Neuron (in vitro differentiated cells): Measurements from ENCODE around the gene CHAT.

Experiments used
- H2AFZ ChIP-seq: one replicate; pipeline ENCODE4 v1.6.1; 2013; ENCODE audit warnings: low read depth, mild to moderate bottlenecking, inconsistent platforms, low read length, moderate library complexity
- H3K27me3 ChIP-seq: one replicate; pipeline ENCODE4 v1.6.1; 2013; ENCODE audit warnings: low read length; ENCODE audit not compliant: insufficient read depth
- H3K36me3 ChIP-seq: one replicate; pipeline ENCODE4 v1.6.1; 2013; ENCODE audit warnings: low read length; ENCODE audit not compliant: insufficient read depth
- H3K4me1 ChIP-seq: one replicate; pipeline ENCODE4 v1.6.1; 2013; ENCODE audit warnings: low read length; ENCODE audit not compliant: insufficient read depth
- H3K4me3 ChIP-seq: 2 replicates; pipeline ENCODE4 v1.5.1; 2013; ENCODE audit warnings: mild to moderate bottlenecking, low read length, moderate library complexity
- H3K9me3 ChIP-seq: one replicate; pipeline ENCODE4 v1.6.1; 2013; ENCODE audit warnings: low read length

The CHAT gene

DNA sequence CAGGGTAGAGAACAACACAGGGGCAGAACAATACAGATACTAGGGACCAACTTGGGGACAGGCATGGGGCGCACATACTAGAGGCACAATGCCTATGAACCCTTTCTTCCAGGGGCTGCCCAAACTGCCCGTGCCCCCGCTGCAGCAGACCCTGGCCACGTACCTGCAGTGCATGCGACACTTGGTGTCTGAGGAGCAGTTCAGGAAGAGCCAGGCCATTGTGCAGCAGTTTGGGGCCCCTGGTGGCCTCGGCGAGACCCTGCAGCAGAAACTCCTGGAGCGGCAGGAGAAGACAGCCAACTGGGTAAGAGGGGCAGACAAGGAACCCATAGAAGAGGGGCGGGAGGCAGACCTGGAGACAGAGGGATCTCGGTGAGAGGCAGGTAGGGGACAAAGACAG, 5.8 kb downstream of the CHAT start:
- no peak overlapping the region for H2AFZ ChIP-seq
- no peaks in the 10 kb centered on the region for H3K4me1 ChIP-seq
- no peak overlapping the region for H3K4me3 ChIP-seq
- no peaks in the 10 kb centered on the region for H3K36me3 ChIP-seq
- no peaks in the 10 kb centered on the region for H3K9me3 ChIP-seq
- H3K27me3 ChIP-seq = peaks cover 53% of the 10 kb centered on the region

DNA sequence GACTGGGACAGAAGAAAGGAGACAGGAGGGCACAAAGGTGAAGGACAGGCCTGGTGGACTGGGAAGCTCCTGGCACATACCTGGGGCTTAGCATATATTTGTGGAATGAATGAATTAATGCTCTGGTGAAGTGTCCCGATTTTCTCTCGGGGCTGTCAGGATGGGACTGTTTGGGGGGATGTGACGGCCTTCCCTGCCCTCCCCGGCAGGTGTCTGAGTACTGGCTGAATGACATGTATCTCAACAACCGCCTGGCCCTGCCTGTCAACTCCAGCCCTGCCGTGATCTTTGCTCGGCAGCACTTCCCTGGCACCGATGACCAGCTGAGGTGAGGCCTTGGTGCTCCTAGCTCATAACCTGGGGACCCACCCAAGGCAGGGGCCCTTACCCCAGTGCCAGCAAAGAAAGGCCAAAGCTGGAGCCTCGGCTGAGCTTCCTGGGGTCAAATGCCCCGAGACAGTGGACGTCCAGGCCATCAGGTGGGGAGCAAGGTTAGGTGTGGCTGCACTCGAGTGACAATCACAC, 6.5 kb downstream of the CHAT start:
- H3K27me3 ChIP-seq = peaks cover 46% of the 10 kb centered on the region
- no peaks in the 10 kb centered on the region for H3K9me3 ChIP-seq
- no peak overlapping the region for H3K4me3 ChIP-seq
- H3K36me3 ChIP-seq = no peaks in the 10 kb centered on the region
- no peak overlapping the region for H2AFZ ChIP-seq
- H3K4me1 ChIP-seq = no peaks in the 10 kb centered on the region

DNA sequence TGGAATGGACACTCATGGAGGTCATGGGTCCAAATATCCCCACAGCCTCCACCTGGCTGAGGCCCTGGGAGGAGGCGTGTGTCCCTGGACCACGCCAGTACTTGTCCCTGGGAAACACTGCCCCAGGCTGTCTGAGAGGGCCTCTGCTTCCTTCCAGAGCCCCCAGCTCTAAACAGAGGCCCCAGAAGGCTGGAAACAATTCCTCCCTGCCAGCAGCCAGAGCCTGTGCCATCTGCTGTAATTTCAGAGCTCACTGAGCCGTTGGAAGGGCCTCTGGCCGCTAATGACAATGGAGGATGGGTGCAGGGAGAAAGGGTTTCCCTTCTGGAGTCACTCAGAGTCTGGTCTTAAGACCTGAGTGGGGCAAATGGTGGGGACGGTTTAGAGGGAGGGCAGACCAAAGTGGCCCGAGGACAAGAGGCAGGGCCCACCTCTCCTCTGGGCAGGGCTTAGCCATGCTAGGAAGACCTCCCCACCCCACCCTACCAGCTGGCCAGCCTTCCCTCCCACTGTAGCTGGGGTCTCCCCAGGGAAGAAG, 7.1 kb downstream of the CHAT start:
- Histone ChIP-seq H3K27me3 (peaks cover 40% of the 10 kb centered on the region), H3K36me3 (no peaks in the 10 kb centered on the region), H2AFZ (no peak overlapping the region), H3K4me1 (no peaks in the 10 kb centered on the region), H3K9me3 (no peaks in the 10 kb centered on the region), H3K4me3 (no peak overlapping the region)

DNA sequence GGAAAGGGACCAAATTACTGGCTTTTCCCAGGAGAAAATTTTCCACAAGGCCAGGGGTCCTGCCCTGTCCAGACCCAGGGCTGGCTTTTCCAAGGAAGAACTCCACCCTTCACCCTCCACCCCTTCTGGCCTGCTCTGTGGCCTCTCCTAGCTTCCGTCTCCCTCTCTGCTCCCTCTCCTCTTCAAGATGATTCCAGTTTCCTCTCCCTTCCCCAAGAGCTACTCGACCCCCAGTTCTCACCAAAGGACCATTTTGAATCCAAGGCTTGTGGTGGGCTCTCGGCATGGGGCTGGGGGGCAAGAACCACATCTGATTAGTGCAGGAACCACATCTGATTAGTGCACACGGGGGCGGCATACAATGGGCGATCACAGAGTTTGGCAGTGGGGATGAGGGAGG, 7.7 kb downstream of the CHAT start:
- Histone ChIP-seq H3K4me1 (no peaks in the 10 kb centered on the region), H2AFZ (no peak overlapping the region), H3K27me3 (peaks cover 34% of the 10 kb centered on the region), H3K36me3 (no peaks in the 10 kb centered on the region), H3K4me3 (no peak overlapping the region), H3K9me3 (no peaks in the 10 kb centered on the region)

DNA sequence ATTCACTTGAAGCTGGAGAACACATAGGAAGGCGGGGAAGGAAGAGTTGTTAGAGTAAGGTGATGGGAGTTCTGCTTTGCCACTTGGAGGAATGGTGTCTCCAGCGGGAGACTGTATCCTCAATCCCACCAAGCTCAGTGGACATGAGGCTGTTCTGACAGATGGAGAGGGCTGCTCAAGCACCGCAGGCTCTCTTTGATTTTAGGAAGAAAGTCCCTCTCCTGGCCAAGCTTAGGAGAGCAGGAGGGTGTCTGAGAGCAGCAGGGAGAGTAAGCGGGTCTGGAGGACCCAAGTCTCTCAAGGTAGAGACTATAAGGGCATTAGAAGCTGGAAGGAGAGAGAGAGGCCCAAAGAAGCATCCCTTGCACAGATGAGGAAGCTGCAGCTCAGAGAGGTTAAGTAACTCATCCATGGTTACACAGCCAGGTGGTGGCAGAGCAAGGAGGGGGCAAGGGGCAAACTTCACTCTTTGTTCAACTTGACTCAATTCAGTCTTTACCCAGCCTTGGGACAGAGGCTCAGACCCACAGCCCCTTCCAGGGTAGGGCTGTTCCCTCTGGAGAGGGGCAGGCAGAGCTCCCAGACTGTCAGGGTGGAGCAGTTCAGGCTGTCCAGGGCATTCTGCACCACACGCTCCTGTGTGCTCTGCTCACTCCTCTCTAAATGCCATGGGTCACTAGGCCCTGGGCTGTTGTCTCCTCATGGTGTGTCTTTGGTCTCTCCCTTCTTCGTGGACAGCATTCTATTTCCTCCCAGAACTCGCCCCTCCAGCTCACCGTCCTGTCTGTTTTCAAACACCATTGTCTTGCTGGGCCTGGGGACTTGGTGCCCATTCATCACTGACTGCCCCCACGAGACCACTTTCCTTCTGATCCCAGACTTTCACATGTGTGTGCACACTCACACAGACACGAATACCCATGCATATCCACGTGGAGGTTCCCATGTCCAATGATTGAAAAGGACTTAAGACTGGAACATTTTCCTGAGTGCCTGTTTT, 8.9 kb downstream of the CHAT start:
- Histone ChIP-seq H3K4me1 (no peaks in the 10 kb centered on the region), H3K36me3 (no peaks in the 10 kb centered on the region), H3K4me3 (no peak overlapping the region), H3K27me3 (peaks cover 22% of the 10 kb centered on the region), H2AFZ (no peak overlapping the region), H3K9me3 (no peaks in the 10 kb centered on the region)

DNA sequence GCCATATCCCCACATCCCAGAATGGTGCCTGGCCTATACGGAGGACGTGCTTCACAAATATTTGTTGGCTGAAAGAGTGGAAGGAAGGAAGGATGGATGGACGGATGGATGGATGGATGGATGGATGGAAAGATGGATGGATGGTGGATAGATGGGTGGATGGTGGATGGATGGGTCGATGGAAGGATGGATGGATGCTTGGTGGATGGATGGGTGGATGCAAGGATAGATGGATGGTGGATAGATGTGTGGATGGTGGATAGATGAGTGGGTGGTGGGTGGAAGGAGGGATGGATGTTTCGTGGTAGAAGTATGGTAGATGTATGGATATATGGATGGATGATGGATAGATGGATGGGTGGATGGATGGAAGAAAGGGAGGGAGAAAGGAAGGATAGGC, 10.8 kb downstream of the CHAT start:
- no peak overlapping the region for H3K4me3 ChIP-seq
- no peaks in the 10 kb centered on the region for H3K4me1 ChIP-seq
- H3K27me3 ChIP-seq = peaks cover 6% of the 10 kb centered on the region
- H3K36me3 ChIP-seq = no peaks in the 10 kb centered on the region
- no peak overlapping the region for H2AFZ ChIP-seq
- H3K9me3 ChIP-seq = no peaks in the 10 kb centered on the region

DNA sequence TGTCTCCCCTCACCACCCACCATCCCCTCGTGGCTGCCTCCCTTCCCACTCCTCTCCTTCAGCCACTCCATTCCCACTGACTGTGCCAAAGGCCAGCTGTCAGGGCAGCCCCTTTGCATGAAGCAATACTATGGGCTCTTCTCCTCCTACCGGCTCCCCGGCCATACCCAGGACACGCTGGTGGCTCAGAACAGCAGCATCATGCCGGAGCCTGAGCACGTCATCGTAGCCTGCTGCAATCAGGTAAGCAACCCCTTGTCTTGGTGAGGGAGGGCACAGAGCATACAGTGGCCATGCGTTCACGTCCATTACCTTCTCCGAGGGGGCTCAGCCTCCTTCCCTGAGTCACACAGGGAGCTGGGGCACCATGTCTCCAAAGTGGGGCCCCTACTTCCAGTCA, 11.6 kb downstream of the CHAT start:
- no peaks in the 10 kb centered on the region for H3K4me1 ChIP-seq
- H3K27me3 ChIP-seq = peaks cover 2% of the 10 kb centered on the region
- no peak overlapping the region for H3K4me3 ChIP-seq
- no peaks in the 10 kb centered on the region for H3K36me3 ChIP-seq
- H2AFZ ChIP-seq = no peak overlapping the region
- H3K9me3 ChIP-seq = no peaks in the 10 kb centered on the region

DNA sequence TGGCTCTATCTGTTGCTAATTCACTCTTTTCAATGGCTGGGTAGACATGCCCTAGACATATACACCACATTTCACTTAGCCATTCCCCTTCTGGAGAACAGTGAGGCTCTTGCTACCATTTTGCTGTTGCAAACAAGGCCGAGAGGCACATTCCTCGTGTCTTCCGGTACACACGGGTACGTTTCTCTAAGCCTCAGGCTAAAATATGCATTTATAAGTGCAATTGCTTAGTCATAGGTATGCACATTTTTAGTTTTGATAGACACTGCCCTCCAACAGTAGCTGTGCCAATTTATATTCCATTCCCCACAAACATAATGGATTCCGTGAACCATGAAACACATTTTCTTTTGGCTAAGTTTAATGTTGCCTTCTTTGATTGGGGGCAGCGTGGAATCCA, 13.2 kb downstream of the CHAT start:
- Histone ChIP-seq H3K27me3 (peaks cover 8% of the 10 kb centered on the region), H3K36me3 (no peaks in the 10 kb centered on the region), H2AFZ (no peak overlapping the region), H3K4me3 (no peak overlapping the region), H3K9me3 (no peaks in the 10 kb centered on the region), H3K4me1 (no peaks in the 10 kb centered on the region)

DNA sequence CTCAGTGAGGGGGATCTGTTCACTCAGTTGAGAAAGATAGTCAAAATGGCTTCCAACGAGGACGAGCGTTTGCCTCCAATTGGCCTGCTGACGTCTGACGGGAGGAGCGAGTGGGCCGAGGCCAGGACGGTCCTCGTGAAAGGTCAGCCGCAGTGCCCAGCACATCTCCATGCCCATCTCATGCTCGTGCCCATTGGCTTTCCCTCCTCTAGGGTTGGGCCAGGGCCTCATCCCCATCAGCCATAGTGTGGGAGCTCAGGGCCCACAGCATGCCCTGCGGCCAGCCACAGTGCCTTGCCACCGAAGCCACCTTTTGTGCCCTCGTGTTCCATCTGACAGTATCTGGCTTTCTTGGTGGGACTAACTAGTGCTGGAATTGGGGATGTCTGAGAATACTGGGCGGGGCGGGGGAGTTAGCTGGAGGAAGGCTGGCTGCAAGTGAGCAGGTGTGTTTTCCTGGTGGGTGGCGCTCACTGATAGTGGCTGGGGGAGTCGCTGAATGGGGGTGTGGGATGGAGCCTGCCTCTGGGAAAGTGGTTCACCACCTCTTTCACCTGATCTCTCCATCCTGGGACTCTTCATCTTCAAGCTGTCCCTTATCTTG, 13.9 kb downstream of the CHAT start:
- peaks cover 8% of the 10 kb centered on the region for H3K27me3 ChIP-seq
- H3K36me3 ChIP-seq = no peaks in the 10 kb centered on the region
- no peak overlapping the region for H3K4me3 ChIP-seq
- H3K9me3 ChIP-seq = no peaks in the 10 kb centered on the region
- no peaks in the 10 kb centered on the region for H3K4me1 ChIP-seq
- H2AFZ ChIP-seq = no peak overlapping the region

DNA sequence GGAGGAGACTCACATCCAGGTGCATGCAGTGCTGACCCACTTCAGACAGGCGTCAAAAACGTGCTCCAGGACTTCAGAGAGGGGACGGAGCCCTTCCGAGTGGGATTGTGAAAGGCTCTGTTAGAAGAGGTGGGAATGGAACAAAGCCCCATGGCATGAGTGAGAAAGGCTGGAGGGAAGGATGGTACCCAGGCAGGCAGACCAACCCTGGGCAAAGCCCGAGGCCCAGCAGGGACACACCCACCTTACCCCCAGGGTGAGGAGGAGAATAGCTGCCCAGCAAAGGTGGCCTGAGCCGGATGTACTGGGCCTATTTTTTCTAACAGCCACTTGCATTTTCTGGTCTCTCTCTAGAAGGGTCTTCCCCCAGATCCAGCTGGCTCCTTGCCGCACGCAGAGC, 14.8 kb downstream of the CHAT start:
- no peak overlapping the region for H3K4me3 ChIP-seq
- peaks cover 6% of the 10 kb centered on the region for H3K27me3 ChIP-seq
- no peaks in the 10 kb centered on the region for H3K9me3 ChIP-seq
- H3K36me3 ChIP-seq = no peaks in the 10 kb centered on the region
- H3K4me1 ChIP-seq = no peaks in the 10 kb centered on the region
- H2AFZ ChIP-seq = no peak overlapping the region

DNA sequence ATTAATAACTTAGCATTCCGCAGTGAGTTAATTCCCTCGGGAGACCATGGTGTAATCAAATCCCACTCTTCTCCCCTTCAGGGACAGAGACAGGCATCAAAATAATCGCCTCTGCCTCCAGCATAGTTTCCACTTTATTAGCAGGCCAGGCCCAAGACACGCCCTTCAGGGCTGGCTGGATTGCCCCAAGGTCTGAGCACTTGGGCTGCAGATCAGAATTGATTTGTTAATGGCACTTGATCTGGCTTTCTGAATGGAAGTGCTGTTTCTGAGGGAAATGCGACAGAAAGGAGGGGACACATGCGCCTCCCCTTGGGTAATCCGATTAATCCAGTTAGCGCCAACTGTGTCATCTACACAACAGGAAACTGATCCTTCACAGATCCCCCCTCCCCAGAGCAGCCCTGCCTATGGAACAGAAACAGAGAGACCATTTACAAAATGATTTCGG, 15.6 kb downstream of the CHAT start:
- Histone ChIP-seq H3K27me3 (peaks cover 11% of the 10 kb centered on the region), H3K4me1 (no peaks in the 10 kb centered on the region), H3K4me3 (no peak overlapping the region), H3K36me3 (no peaks in the 10 kb centered on the region), H3K9me3 (no peaks in the 10 kb centered on the region), H2AFZ (no peak overlapping the region)

DNA sequence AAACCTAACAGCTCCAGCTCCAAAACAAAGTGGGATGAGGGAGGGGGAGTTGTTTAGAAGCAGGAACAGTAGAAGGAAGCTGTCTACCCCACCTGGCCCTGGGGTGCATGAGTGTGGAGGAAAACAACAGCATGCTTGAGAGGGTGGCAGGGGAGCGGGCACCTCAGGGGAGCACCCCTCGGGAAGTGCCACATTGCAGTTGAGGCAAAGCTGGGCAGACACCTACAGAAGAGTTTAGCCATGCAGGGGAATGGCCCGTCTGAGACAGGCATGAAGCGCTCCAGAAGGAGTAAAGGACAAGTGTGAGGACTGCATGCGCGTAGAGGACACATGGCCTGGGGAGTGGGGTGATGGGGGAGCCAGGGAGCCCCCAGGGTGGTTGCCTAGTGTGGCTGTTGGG, 18.1 kb downstream of the CHAT start:
- no peaks in the 10 kb centered on the region for H3K9me3 ChIP-seq
- peaks cover 11% of the 10 kb centered on the region for H3K27me3 ChIP-seq
- no peak overlapping the region for H2AFZ ChIP-seq
- H3K36me3 ChIP-seq = no peaks in the 10 kb centered on the region
- no peak overlapping the region for H3K4me3 ChIP-seq
- no peaks in the 10 kb centered on the region for H3K4me1 ChIP-seq
